HEK293T (cell line): ENCODE results near the gene FAM3C.

Experiments
- BHLHE40 ChIP-seq: fragments of 450-650 bp; IDR thresholded peaks from 2 replicates; pipeline ENCODE4 v1.6.1; 2016; ENCODE audit warnings: mild to moderate bottlenecking, moderate library complexity, borderline replicate concordance
- CTBP1 ChIP-seq: fragments of 450-650 bp; IDR thresholded peaks from 2 replicates; pipeline ENCODE4 v1.6.1; 2016; ENCODE audit warnings: borderline replicate concordance
- ELF4 ChIP-seq: fragments of 450-650 bp; IDR thresholded peaks from 2 replicates; pipeline ENCODE4 v1.6.1; 2017; ENCODE audit warnings: antibody characterized with exemption
- FOXA1 ChIP-seq: fragments of 450-650 bp; IDR thresholded peaks from 2 replicates; pipeline ENCODE4 v1.6.1; 2016; ENCODE audit warnings: mild to moderate bottlenecking
- FOXK2 ChIP-seq: fragments of 450-650 bp; IDR thresholded peaks from 2 replicates; pipeline ENCODE4 v1.6.1; 2016; ENCODE audit warnings: mild to moderate bottlenecking
- FOXM1 ChIP-seq: fragments of 450-650 bp; IDR thresholded peaks from 2 replicates; pipeline ENCODE4 v1.6.1; 2017; ENCODE audit warnings: mild to moderate bottlenecking, borderline replicate concordance
- HDGF ChIP-seq: fragments of 450-650 bp; IDR thresholded peaks from 2 replicates; pipeline ENCODE4 v1.6.1; 2017; ENCODE audit warnings: antibody characterized with exemption, borderline replicate concordance
- LEF1 ChIP-seq: fragments of 450-650 bp; IDR thresholded peaks from 2 replicates; pipeline ENCODE4 v1.6.1; 2017; ENCODE audit warnings: mild to moderate bottlenecking, borderline replicate concordance
- NFRKB ChIP-seq: fragments of 450-650 bp; IDR thresholded peaks from 2 replicates; pipeline ENCODE4 v1.6.1; 2016; ENCODE audit warnings: mild to moderate bottlenecking, moderate library complexity
- PKNOX1 ChIP-seq: fragments of 450-650 bp; IDR thresholded peaks from 2 replicates; pipeline ENCODE4 v1.6.1; 2016
- SP1 ChIP-seq: fragments of 450-650 bp; IDR thresholded peaks from 2 replicates; pipeline ENCODE4 v1.6.1; 2017
- SUZ12 ChIP-seq: fragments of 450-650 bp; IDR thresholded peaks from 2 replicates; pipeline ENCODE4 v1.6.1; 2016; ENCODE audit warnings: mild to moderate bottlenecking
- TARDBP ChIP-seq: fragments of 450-650 bp; IDR thresholded peaks from 2 replicates; pipeline ENCODE4 v1.6.1; 2016
- ZNF384 ChIP-seq: fragments of 450-650 bp; IDR thresholded peaks from 2 replicates; pipeline ENCODE4 v1.6.1; 2016

GRCh38 chr7:121414436-121414835 lies 18.3 kb upstream of the FAM3C start:
- TF ChIP-seq FOXM1 (no peak), SUZ12 (no peak), SP1 (no peak), FOXK2 (no peak), BHLHE40 (no peak), TARDBP (no peak), ZNF384 (no peak), NFRKB (no peak), ELF4 (no peak), LEF1 (no peak), FOXA1 (no peak), CTBP1 (no peak), HDGF (no peak), PKNOX1 (no peak)
